ENCODE measurements around the gene HCN2.

HCN2 gene

GRCh38 chr19:590396-590745, 690 bp downstream of the HCN2 start:
- TF ChIP-seq CTCF (IDR thresholded peaks at IDR 0.05; ENCODE audit: extremely low read depth, missing control alignments) = no peak
- no peak for DNase-seq (ENCODE audit: low spot score)

- DNase-seq (ENCODE audit: low spot score) = no peak
These were observed 1.0 kb downstream of the HCN2 start for GRCh38 chr19:590750-591098.

GRCh38 chr19:591099-591958, 1.6 kb downstream of the HCN2 start:
- TF ChIP-seq CTCF (IDR thresholded peaks at IDR 0.05; ENCODE audit: extremely low read depth, missing control alignments) = no peak
- no peak for DNase-seq (ENCODE audit: low spot score)

More at GRCh38 chr19:590750-591098, 1.0 kb downstream of the HCN2 start:
- TF ChIP-seq CTCF (IDR thresholded peaks at IDR 0.05; ENCODE audit: extremely low read depth, missing control alignments) = no peak

DNA sequence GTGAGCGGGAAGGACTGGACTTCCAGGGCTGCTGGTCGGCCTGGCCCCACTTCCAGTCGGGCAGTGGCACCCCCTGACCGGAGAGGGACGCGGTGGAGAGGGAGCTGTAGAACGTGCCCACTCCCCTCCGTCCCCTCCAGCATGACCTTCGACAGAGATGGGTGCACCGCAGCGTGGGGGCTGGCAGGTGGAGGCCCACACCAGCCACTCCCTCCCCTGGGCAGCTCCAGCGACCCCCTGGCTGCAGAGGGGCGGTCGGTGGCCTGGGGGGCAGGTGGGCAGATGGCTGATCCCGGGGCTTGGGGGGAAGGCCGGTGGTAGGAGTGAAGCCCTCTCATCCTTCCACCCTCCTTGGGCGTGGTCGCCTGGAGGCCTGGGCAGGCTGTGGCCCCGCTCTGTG, 2.4 kb downstream of the HCN2 start:
- DNase-seq (ENCODE audit: low spot score) = no peak
- no peak for TF ChIP-seq CTCF (IDR thresholded peaks at IDR 0.05; ENCODE audit: extremely low read depth, missing control alignments)

DNA sequence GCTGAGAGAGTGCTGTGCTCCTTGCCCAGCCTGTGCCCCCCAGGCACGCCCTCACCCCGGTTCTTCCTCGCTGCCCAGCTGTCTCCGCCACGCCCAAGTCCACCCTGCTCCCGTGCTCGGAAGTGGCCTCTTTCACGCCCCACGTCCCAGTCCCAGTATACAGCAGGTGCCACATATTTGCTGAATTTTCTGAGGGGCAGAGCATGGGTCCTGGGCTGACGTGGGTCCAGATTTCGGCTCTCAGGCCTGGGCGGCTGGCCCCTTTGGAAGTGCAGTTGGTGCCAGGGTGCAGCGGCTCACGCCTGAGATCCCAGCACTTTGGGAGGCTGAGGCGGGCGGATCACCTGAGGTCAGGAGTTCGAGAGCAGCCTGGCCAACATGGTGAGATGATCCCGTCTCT, 3.4 kb downstream of the HCN2 start:
- no peak for DNase-seq (ENCODE audit: low spot score)
- no peak for TF ChIP-seq CTCF (IDR thresholded peaks at IDR 0.05; ENCODE audit: extremely low read depth, missing control alignments)

- no peak for DNase-seq (ENCODE audit: low spot score)
- no peak for TF ChIP-seq CTCF (IDR thresholded peaks at IDR 0.05; ENCODE audit: extremely low read depth, missing control alignments)
These were observed 3.8 kb downstream of the HCN2 start for GRCh38 chr19:593505-593904.

GRCh38 chr19:594265-594870, 4.7 kb downstream of the HCN2 start:
- TF ChIP-seq CTCF (IDR thresholded peaks at IDR 0.05; ENCODE audit: extremely low read depth, missing control alignments) = no peak
- DNase-seq (ENCODE audit: low spot score) = no peak

All from GM20000 (cell line).